Neuronal stem cell (in vitro differentiated cells): Measurements from ENCODE around the gene FAM156B.
"Not testable (repeated sequence)": the region's sequence is repeated elsewhere in the genome, so short reads cannot be mapped to it uniquely, and the experiment has no call there.

Experiments used
- DNase-seq: peaks from one replicate; pipeline ENCODE4 v3.0.0-alpha.2; 2013; ENCODE audit warnings: low spot score
- H2AFZ ChIP-seq: one replicate; pipeline ENCODE4 v1.6.1; 2013; ENCODE audit warnings: mild to moderate bottlenecking, low read length, inconsistent platforms
- H2AK5ac ChIP-seq: 2 replicates; pipeline ENCODE4 v1.6.1; 2013; ENCODE audit warnings: low read depth, mild to moderate bottlenecking, inconsistent platforms, low read length, moderate library complexity, mixed read lengths
- H2BK120ac ChIP-seq: 2 replicates; pipeline ENCODE4 v1.6.1; 2013; ENCODE audit warnings: low read depth, mild to moderate bottlenecking, inconsistent platforms, low read length, moderate library complexity, mixed read lengths
- H2BK12ac ChIP-seq: one replicate; pipeline ENCODE4 v1.6.1; 2013; ENCODE audit warnings: low read length, inconsistent platforms
- H2BK15ac ChIP-seq: 2 replicates; pipeline ENCODE4 v1.6.1; 2013; ENCODE audit warnings: mild to moderate bottlenecking, low read length, inconsistent platforms, mixed read lengths
- H2BK5ac ChIP-seq: one replicate; pipeline ENCODE4 v1.6.1; 2013; ENCODE audit warnings: inconsistent platforms, mild to moderate bottlenecking, low read length, moderate library complexity
- H3K14ac ChIP-seq: one replicate; pipeline ENCODE4 v1.6.1; 2013; ENCODE audit warnings: low read length, inconsistent platforms
- H3K18ac ChIP-seq: 2 replicates; pipeline ENCODE4 v1.6.1; 2013; ENCODE audit warnings: low read length, inconsistent platforms
- H3K23ac ChIP-seq: 2 replicates; pipeline ENCODE4 v1.6.1; 2013; ENCODE audit warnings: low read depth, mild to moderate bottlenecking, mixed read lengths, low read length, inconsistent platforms; ENCODE audit not compliant: poor library complexity
- H3K27ac ChIP-seq: replicated peaks from 3 replicates; pipeline ENCODE4 v1.5.1; 2013; ENCODE audit warnings: low read length, inconsistent platforms
- H3K27me3 ChIP-seq, 3 experiments: 2 replicates each; pipeline ENCODE4 v1.6.1; 2013; ENCODE audit warnings: low read length in 3 of 3, mild to moderate bottlenecking in 2 of 3, inconsistent platforms in 1 of 3, low read depth in 1 of 3, mixed read lengths in 1 of 3, moderate library complexity in 1 of 3; ENCODE audit not compliant: control insufficient read depth in 3 of 3, insufficient read depth in 3 of 3
- H3K36me3 ChIP-seq, 2 donors: replicated peaks in 1 of 2; 2 replicates each; pipeline ENCODE4 v1.6.1; 2013; ENCODE audit warnings: low read length in 2 of 2; ENCODE audit not compliant: control insufficient read depth in 2 of 2, insufficient read depth in 2 of 2
- H3K4ac ChIP-seq: 2 replicates; pipeline ENCODE4 v1.6.1; 2013; ENCODE audit warnings: inconsistent platforms, mild to moderate bottlenecking, low read length, moderate library complexity
- H3K4me1 ChIP-seq, 2 donors: 1 replicate in 1 of 2; 2 replicates in 1 of 2; pipeline ENCODE4 v1.6.1; 2013; ENCODE audit warnings: low read length in 2 of 2, low read depth in 1 of 2; ENCODE audit not compliant: control insufficient read depth in 2 of 2, insufficient read depth in 1 of 2
- H3K4me2 ChIP-seq: one replicate; pipeline ENCODE4 v1.6.1; 2013; ENCODE audit warnings: mild to moderate bottlenecking, low read length, inconsistent platforms; ENCODE audit not compliant: insufficient read depth, poor library complexity, severe bottlenecking
- H3K4me3 ChIP-seq, 2 donors: 2 replicates each; pipeline ENCODE4 v1.5.1; 2013; ENCODE audit warnings: low read length in 2 of 2, mild to moderate bottlenecking in 2 of 2, inconsistent platforms in 1 of 2, moderate library complexity in 1 of 2
- H3K79me1 ChIP-seq: one replicate; pipeline ENCODE4 v1.6.1; 2013; ENCODE audit warnings: low read depth, mild to moderate bottlenecking, inconsistent platforms, low read length, moderate library complexity
- H3K9ac ChIP-seq: one replicate; pipeline ENCODE4 v1.6.1; 2013; ENCODE audit warnings: mild to moderate bottlenecking, low read depth, low read length, inconsistent platforms; ENCODE audit not compliant: poor library complexity
- H3K9me3 ChIP-seq, 2 donors: replicated peaks in 1 of 2; 2 replicates each; pipeline versions ENCODE3 to v1.6.1; 2013; ENCODE audit warnings: low read length in 2 of 2, mild to moderate bottlenecking in 2 of 2, inconsistent platforms in 1 of 2, low read depth in 1 of 2, mixed read lengths in 1 of 2, moderate library complexity in 1 of 2; ENCODE audit not compliant: control insufficient read depth in 2 of 2, insufficient read depth in 1 of 2
- H4K8ac ChIP-seq: one replicate; pipeline ENCODE4 v1.6.1; 2013; ENCODE audit warnings: low read depth, mild to moderate bottlenecking, inconsistent platforms, low read length, moderate library complexity
- H4K91ac ChIP-seq: one replicate; pipeline ENCODE4 v1.6.1; 2013; ENCODE audit warnings: low read length, low read depth, mild to moderate bottlenecking, inconsistent platforms; ENCODE audit not compliant: poor library complexity
- WGBS, 2 donors: extraction: QIAGEN DNeasy Blood & Tissue Kit; methylation state at CpG; one replicate each; pipeline ENCODE4 v1.1.7; 2013; ENCODE audit warnings: missing lambda C conversion rate in 2 of 2, mixed read lengths in 1 of 2; ENCODE audit not compliant: insufficient read length in 2 of 2, insufficient replicate concordance in 1 of 2; ENCODE audit errors: extremely low coverage in 2 of 2; 5-methylcytosine and 5-hydroxymethylcytosine counted together

FAM156B gene

DNA sequence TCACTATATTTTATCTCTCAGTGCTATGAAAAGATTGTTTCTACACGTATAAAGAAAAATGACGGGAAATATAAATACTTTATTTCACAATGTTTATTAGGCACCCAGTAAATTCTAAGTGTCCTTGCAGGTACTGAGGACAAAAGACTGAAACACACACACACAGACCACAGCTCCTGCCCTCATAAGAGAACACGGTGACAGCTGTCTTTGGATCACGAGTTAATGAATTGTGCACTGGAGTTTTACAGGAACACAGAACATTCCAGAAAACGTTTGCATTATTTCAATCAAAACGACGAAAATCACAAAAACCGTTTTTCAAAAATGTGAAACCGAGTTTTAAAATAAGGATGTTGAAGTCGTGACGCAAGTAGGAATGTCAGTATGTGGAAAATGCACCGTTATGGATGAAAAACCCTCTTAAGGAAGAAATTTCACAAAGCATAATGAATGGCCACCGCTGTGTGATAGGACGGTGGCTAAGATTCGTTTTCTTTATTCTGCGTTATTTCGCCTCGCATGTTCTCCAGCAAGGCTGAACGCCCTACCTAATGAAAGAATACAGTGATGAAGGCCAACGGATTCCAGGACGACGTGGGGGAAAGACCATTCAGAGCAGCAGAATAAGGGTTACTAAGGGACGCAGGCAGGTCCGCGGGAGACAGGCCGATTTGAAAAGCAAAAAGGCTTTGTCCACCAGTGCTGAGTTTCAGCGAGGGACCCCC, 37.0 kb downstream of the FAM156B start:
- H3K36me3 ChIP-seq: no peaks in the 10 kb centered on the region
- H3K4me3 ChIP-seq: peak overlapping the region; percentile 40 to 69
- H3K14ac ChIP-seq: no peak overlapping the region
- DNase-seq: no peak
- no peak overlapping the region for H2BK15ac ChIP-seq
- H4K91ac ChIP-seq: no peak overlapping the region
- H2AFZ ChIP-seq: peak overlapping the region; percentile 42
- H3K9ac ChIP-seq: peak overlapping the region; percentile 30
- no peaks in the 10 kb centered on the region for H3K27me3 ChIP-seq
- H3K9me3 ChIP-seq: no peaks in the 10 kb centered on the region
- H3K27ac ChIP-seq: peak overlapping the region; percentile 98
- no peak overlapping the region for H3K23ac ChIP-seq
- no peak overlapping the region for H2BK120ac ChIP-seq
- H3K4me1 ChIP-seq: no peaks in the 10 kb centered on the region
- H2BK12ac ChIP-seq: no peak overlapping the region
- no peak overlapping the region for H2BK5ac ChIP-seq
- H3K79me1 ChIP-seq: no peaks in the 10 kb centered on the region
- no CpG with 5 or more reads among the region's 27 CpGs for WGBS, 2 donors
- no peak overlapping the region for H3K18ac ChIP-seq
- H2AK5ac ChIP-seq: no peak overlapping the region
- H3K4me2 ChIP-seq: peak overlapping the region; percentile 18
- no peak overlapping the region for H4K8ac ChIP-seq
- H3K4ac ChIP-seq: no peak overlapping the region

DNA sequence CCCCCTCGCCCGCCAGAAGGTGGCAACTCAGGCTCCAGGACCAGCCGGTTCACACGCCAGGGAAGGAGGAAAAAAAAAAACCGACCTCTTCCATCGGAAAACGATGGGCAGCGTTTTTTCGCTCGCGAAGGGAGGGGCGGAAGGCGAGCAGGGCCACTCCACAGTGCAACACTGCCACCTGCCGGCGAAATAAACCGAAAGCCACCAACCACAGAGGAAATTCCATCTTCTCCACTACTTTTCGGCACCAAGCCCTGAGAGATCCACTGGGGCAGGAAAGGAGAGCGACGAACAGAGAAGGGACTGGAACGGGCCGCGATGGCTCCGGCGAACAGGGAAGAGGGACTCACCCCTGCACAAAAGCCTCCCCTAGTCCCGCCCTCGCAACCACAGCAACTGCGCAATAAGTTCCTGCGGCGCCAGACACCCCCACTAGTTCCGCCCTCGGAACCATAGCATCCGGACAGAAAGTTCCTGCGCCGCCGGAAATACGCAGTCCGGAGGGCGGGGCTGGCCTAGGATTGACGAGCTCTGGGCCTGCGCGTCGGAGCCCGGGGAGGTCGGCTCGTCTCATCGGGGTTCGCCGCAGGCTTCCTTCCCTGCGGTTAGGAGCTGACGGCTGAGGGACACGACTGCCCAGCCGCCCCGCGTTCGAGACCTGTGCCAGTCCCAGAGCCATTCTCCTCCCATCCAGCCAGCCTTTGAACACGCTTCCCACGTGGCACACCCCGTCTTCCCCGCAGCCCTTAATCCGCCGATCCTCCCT, 37.8 kb downstream of the FAM156B start:
- Histone ChIP-seq H2BK15ac (no peak overlapping the region), H3K18ac (peak overlapping the region; percentile 95)
- peak; percentile 88 for DNase-seq

DNA sequence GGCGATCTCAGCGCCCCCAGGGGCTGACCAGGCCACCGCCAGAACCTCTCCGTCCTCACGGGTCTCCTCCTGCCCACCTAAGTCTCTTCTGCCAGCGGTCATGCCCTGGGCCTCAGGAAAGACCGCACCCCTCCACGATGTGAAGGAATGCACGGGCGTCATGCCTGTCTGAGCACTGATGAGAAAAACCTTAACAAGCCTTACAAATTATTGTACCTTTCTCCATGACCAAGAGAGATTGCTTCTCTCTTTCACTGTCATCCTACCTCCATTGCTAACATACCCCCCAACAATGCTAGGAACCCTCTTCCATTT, 38.3 kb downstream of the FAM156B start:
- Histone ChIP-seq H2BK5ac (peak overlapping the region; percentile 87), H3K4me2 (peak overlapping the region; percentile 54), H3K9ac (peak overlapping the region; percentile 97), H3K14ac (peak overlapping the region; percentile 71), H3K23ac (peak overlapping the region; percentile 43), H4K8ac (peak overlapping the region; percentile 43), H2AFZ (peak overlapping the region; percentile 76), H3K27ac (peak overlapping the region; percentile 90), H3K4me3 (peak overlapping the region; percentile 57 to 89), H3K18ac (peak overlapping the region; percentile 95), H3K4ac (peak overlapping the region; percentile 23), H2AK5ac (peak overlapping the region; percentile 70)
- not testable (repeated sequence) for H3K79me1 ChIP-seq, H3K36me3 ChIP-seq, H2BK120ac ChIP-seq, H4K91ac ChIP-seq, H2BK15ac ChIP-seq, DNase-seq, H3K9me3 ChIP-seq, H3K4me1 ChIP-seq, H2BK12ac ChIP-seq, H3K27me3 ChIP-seq
- WGBS, 2 donors: no CpG with 5 or more reads among the region's 10 CpGs

More for the DNA sequence above, 37.8 kb downstream of the FAM156B start:
- H3K4me3 ChIP-seq: peak overlapping the region; percentile 57 to 89
- WGBS, 2 donors: no CpG with 5 or more reads among the region's 61 CpGs
- peak overlapping the region; percentile 43 for H3K23ac ChIP-seq
- no peaks in the 10 kb centered on the region for H3K4me1 ChIP-seq
- peak overlapping the region; percentile 70 for H2AK5ac ChIP-seq
- H3K4me2 ChIP-seq: peak overlapping the region; percentile 54
- H3K9ac ChIP-seq: peak overlapping the region; percentile 97
- no peak overlapping the region for H4K8ac ChIP-seq
- peak overlapping the region; percentile 23 for H3K4ac ChIP-seq
- peak overlapping the region; percentile 76 for H2AFZ ChIP-seq
- H2BK5ac ChIP-seq: peak overlapping the region; percentile 87
- no peak overlapping the region for H4K91ac ChIP-seq
- H3K27me3 ChIP-seq: no peaks in the 10 kb centered on the region
- no peaks in the 10 kb centered on the region for H3K36me3 ChIP-seq
- peak overlapping the region; percentile 96 for H3K27ac ChIP-seq
- no peak overlapping the region for H2BK12ac ChIP-seq
- H3K9me3 ChIP-seq: no peaks in the 10 kb centered on the region
- H3K79me1 ChIP-seq: no peaks in the 10 kb centered on the region
- H3K14ac ChIP-seq: peak overlapping the region; percentile 71
- no peak overlapping the region for H2BK120ac ChIP-seq

DNA sequence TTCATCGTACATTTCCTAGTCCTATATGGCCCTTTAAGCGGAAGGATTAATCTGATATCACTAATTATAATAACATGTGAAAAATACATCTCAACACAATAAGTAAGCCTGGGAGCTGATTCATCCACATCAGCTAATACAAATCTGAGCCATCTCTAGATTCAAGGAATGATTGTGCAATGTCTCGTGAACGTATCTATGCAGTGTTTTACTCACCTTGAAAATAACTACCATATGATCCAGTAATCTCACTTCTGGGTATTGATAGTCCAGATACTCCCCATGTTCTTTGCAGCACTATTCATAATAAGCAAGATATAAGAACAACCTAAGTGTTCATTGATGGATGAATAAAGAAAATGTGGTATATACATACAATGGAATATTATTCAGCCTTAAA, 43.6 kb downstream of the FAM156B start:
- not testable (repeated sequence) for H3K27me3 ChIP-seq, H2AFZ ChIP-seq, H3K4me1 ChIP-seq, H3K23ac ChIP-seq, H3K9ac ChIP-seq, H3K79me1 ChIP-seq, H3K14ac ChIP-seq, H2BK12ac ChIP-seq, H3K36me3 ChIP-seq, H3K18ac ChIP-seq, H3K4me3 ChIP-seq, H3K4ac ChIP-seq, H3K9me3 ChIP-seq, H2BK5ac ChIP-seq, H2AK5ac ChIP-seq, H3K27ac ChIP-seq, H3K4me2 ChIP-seq, H4K8ac ChIP-seq, H2BK15ac ChIP-seq, H4K91ac ChIP-seq, DNase-seq, H2BK120ac ChIP-seq
- WGBS, 2 donors: no CpG with 5 or more reads among the region's 4 CpGs
